Loucy (cell line): Measurements from ENCODE around the gene NMRK1.

Source experiments
- CTCF ChIP-seq: fragments of 200-600 bp; sonication (generic); conservative IDR thresholded peaks from 2 replicates; pipeline ENCODE4 v1.5.1; 2014; ENCODE audit warnings: mild to moderate bottlenecking, antibody characterized with exemption, low read length
- EZH2phosphoT487 ChIP-seq: fragments of 200-600 bp; IDR thresholded peaks from 2 replicates; pipeline ENCODE4 v1.6.1; 2018; ENCODE audit warnings: antibody characterized with exemption, mild to moderate bottlenecking, moderate library complexity, borderline replicate concordance

- TF ChIP-seq CTCF (no peak), EZH2phosphoT487 (no peak)
Measured at GRCh38 chr9:75064307-75065025, 23.5 kb downstream of the NMRK1 start.
